GM12878 (cell line): ENCODE measurements around the gene BAG5.
A peak's percentile ranks its signal among the peaks of the same experiment; 100 is the strongest.

Source experiments
- EP300 ChIP-seq, 2 experiments: fragments of 150-350 bp in 1 of 2; IDR thresholded peaks; 2 replicates each; pipeline ENCODE4 v1.6.1; 2011 to 2012; ENCODE audit warnings: low read depth in 2 of 2, low read length in 2 of 2, borderline replicate concordance in 1 of 2, improper control_type of control experiment in 1 of 2, inconsistent platforms in 1 of 2; ENCODE audit not compliant: control insufficient read depth in 1 of 2
- POLR2A ChIP-seq: IDR thresholded peaks from 2 replicates; pipeline ENCODE4 v1.6.1; 2011; ENCODE audit warnings: low read depth, mild to moderate bottlenecking, low read length
- SMAD1 ChIP-seq: fragments of 450-650 bp; IDR thresholded peaks from 2 replicates; pipeline ENCODE4 v1.6.1; 2018; ENCODE audit warnings: mild to moderate bottlenecking, low read depth; ENCODE audit not compliant: partially characterized antibody
- SPI1 ChIP-seq: IDR thresholded peaks from 2 replicates; pipeline ENCODE4 v1.6.1; 2011; ENCODE audit warnings: low read depth, mild to moderate bottlenecking, low read length, moderate library complexity, borderline replicate concordance; ENCODE audit not compliant: insufficient read depth
- TARDBP ChIP-seq: IDR thresholded peaks from 2 replicates; pipeline ENCODE4 v1.6.1; 2016; ENCODE audit warnings: borderline replicate concordance
- TF ChIP-seq, protein P1 (sequence below): fragments of 450-650 bp; IDR thresholded peaks from 2 replicates; pipeline ENCODE4 v1.6.1; 2017; ENCODE audit warnings: mild to moderate bottlenecking, moderate library complexity

- TF ChIP-seq SMAD1 (no peak), SPI1 (no peak), POLR2A (peak; percentile 46; the same call in 1 of the 2 replicates), EP300 (IDR thresholded peaks at IDR 0.05; ENCODE audit: borderline replicate concordance in 1 of 2, control insufficient read depth in 1 of 2, low read depth in 2 of 2, low read length in 2 of 2) (no peak), TARDBP (no peak)
- TF ChIP-seq, protein P1, sequence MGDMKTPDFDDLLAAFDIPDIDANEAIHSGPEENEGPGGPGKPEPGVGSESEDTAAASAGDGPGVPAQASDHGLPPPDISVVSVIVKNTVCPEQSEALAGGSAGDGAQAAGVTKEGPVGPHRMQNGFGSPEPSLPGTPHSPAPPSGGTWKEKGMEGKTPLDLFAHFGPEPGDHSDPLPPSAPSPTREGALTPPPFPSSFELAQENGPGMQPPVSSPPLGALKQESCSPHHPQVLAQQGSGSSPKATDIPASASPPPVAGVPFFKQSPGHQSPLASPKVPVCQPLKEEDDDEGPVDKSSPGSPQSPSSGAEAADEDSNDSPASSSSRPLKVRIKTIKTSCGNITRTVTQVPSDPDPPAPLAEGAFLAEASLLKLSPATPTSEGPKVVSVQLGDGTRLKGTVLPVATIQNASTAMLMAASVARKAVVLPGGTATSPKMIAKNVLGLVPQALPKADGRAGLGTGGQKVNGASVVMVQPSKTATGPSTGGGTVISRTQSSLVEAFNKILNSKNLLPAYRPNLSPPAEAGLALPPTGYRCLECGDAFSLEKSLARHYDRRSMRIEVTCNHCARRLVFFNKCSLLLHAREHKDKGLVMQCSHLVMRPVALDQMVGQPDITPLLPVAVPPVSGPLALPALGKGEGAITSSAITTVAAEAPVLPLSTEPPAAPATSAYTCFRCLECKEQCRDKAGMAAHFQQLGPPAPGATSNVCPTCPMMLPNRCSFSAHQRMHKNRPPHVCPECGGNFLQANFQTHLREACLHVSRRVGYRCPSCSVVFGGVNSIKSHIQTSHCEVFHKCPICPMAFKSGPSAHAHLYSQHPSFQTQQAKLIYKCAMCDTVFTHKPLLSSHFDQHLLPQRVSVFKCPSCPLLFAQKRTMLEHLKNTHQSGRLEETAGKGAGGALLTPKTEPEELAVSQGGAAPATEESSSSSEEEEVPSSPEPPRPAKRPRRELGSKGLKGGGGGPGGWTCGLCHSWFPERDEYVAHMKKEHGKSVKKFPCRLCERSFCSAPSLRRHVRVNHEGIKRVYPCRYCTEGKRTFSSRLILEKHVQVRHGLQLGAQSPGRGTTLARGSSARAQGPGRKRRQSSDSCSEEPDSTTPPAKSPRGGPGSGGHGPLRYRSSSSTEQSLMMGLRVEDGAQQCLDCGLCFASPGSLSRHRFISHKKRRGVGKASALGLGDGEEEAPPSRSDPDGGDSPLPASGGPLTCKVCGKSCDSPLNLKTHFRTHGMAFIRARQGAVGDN: no peak
These were observed 20.5 kb downstream of the BAG5 start for GRCh38 chr14:103541709-103542604.
